ENCODE data around the gene TAS2R42.

The TAS2R42 gene

DNA sequence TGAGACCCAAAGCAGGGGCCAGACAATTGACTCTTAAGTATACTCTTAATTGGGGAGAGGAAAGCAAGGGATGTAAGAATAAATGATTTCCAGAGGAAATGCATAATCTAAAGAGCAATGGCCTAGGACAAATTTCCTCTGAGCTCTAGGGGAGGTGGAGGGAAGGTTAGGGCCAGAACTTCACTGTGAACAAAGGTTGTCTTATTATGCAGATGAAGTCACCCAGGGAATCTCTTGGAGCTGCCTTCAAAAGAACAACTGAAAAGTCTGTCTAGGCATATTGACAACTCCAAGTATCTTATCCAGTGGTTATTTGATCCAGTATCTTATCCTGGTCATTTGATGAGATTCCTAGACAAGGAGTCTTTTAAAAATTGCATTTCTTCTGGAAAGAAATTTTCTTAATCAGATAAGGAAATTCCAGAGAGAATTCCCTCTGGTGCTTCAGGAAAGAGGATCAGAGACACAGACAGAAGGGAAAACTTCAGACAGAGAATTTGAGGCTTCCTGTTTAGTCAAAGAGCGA, 32.3 kb downstream of the TAS2R42 start:
- Histone ChIP-seq H3K4me1 (no peaks in the 10 kb centered on the region), H3K36me3 (peaks cover 30 to 75% (median 56%) of the 10 kb centered on the region in 11 experiments), H3K27ac (no peak overlapping the region), H3K4me2 (no peak overlapping the region), H3K27me3 (no peaks in the 10 kb centered on the region), H3K9ac (no peak overlapping the region), H3K4me3 (no peak overlapping the region), H3K9me3 (replicated peaks in 1 of 11) (peaks cover 39 to 60% (median 52%) of the 10 kb centered on the region in 11 experiments), H4K20me1 (peaks cover 0 to 14% (median 4%) of the 10 kb centered on the region in 11 experiments; a peak in 6 of 22 replicates)
- TF ChIP-seq Cebpa-rat (IDR thresholded peaks at IDR 0.05): no peak

DNA sequence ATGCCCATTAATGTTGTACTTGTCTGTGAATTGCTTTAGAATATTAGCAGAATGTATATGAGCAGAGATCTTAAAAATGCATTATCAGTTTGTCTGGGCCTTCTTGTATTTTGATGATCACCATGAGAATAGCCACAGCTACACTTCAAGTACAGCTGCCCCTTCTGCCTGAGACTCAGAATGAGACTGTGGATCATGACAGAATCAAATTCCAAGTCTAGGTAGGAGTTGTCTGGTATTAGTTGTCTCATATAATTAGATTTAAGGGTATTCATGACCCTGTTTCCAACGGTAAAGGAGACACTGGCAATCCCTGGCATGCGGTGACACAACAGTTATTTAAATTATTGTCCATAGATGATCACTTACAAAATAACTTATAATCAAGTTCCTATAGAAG, 34.0 kb downstream of the TAS2R42 start:
- peaks cover 37 to 52% (median 47%) of the 10 kb centered on the region in 11 experiments for H3K9me3 ChIP-seq (replicated peaks in 1 of 11)
- H3K4me2 ChIP-seq: no peak overlapping the region
- no peak overlapping the region for H3K9ac ChIP-seq
- H4K20me1 ChIP-seq: peaks cover 0 to 6% (median 0%) of the 10 kb centered on the region in 11 experiments; a peak in 5 of 22 replicates
- no peak overlapping the region for H3K27ac ChIP-seq
- H3K36me3 ChIP-seq: peaks cover 28 to 62% (median 44%) of the 10 kb centered on the region in 11 experiments
- H3K27me3 ChIP-seq: no peaks in the 10 kb centered on the region
- H3K4me1 ChIP-seq: no peaks in the 10 kb centered on the region
- no peak overlapping the region for H3K4me3 ChIP-seq
- TF ChIP-seq Cebpa-rat (IDR thresholded peaks at IDR 0.05): no peak

DNA sequence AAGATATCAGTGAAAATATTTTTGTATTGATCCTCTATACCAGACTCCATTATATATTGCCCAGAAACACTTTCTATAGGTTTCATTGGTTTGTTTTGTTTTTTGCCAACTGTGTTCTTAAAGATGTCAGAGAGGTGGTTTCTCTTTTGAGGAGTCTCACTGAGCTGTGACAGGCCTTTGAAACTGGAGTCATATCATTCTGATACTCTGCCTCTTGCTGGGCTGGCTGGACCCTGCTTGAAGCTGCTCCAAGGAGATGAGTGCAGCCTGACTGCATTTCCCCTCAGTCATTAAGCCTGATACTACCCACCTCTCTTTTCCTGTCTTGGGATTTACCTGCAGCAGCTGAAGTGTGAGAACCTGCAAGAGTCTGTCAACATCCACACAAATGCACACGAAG, 35.9 kb downstream of the TAS2R42 start:
- TF ChIP-seq Cebpa-rat (IDR thresholded peaks at IDR 0.05): no peak
- Histone ChIP-seq H3K4me3 (no peak overlapping the region), H3K9me3 (replicated peaks in 1 of 11) (peaks cover 21 to 43% (median 34%) of the 10 kb centered on the region in 11 experiments), H3K4me1 (no peaks in the 10 kb centered on the region), H3K4me2 (no peak overlapping the region), H4K20me1 (peaks cover 0 to 12% (median 0%) of the 10 kb centered on the region in 11 experiments; a peak in 7 of 22 replicates), H3K27ac (no peak overlapping the region), H3K27me3 (no peaks in the 10 kb centered on the region), H3K36me3 (peaks cover 20 to 44% (median 32%) of the 10 kb centered on the region in 11 experiments), H3K9ac (no peak overlapping the region)

DNA sequence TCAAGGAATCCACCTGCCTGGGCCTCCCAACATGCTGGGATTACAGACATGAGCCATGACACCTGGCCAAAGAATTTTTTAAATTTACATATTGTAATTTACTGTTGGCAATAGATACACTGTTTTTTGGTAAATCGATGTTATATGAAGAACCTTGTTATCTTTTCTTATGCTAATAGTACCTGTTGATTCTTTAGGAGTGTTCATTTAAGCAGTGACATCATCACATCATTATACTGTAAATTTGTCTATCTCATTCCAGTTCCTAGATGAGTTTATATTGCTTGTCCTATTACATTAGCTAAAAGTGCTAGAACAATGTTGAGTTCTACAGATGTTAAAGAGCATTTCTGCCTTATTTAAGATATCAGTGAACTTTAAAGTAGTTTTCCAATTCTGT, 39.3 kb downstream of the TAS2R42 start:
- no peak overlapping the region for H3K4me3 ChIP-seq
- no peak overlapping the region for H3K9ac ChIP-seq
- H3K27me3 ChIP-seq: no peaks in the 10 kb centered on the region
- H3K4me1 ChIP-seq: no peaks in the 10 kb centered on the region
- H3K27ac ChIP-seq: no peak overlapping the region
- peaks cover 0 to 19% (median 3%) of the 10 kb centered on the region in 11 experiments; a peak in 5 of 22 replicates for H4K20me1 ChIP-seq
- TF ChIP-seq Cebpa-rat (IDR thresholded peaks at IDR 0.05): no peak
- no peak overlapping the region for H3K4me2 ChIP-seq
- peaks cover 26 to 39% (median 30%) of the 10 kb centered on the region in 11 experiments for H3K36me3 ChIP-seq
- H3K9me3 ChIP-seq (replicated peaks in 1 of 11): peaks cover 26 to 48% (median 41%) of the 10 kb centered on the region in 11 experiments

DNA sequence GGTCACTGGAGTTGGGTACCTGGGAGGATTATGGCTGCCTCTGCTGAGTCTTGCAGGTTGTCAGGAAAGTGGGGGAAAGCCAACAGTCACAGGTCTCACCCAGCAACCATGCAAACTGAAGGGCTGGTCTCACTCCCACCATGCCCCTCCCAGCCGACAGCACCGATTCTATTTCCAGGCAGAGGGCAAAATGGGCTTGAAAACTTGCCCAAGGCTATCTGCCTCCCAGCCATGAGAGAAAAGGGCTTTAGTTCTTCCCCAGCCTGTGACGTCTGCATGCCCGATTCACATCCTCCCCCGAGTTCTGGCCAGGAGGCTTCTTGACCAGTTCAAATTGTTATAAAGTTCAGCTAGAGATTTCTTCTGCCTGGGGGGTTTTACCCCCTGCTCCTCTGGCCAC, 42.4 kb downstream of the TAS2R42 start:
- no peaks in the 10 kb centered on the region for H3K4me1 ChIP-seq
- H3K36me3 ChIP-seq: peaks cover 24 to 47% (median 39%) of the 10 kb centered on the region in 11 experiments; a peak in 20 of 22 replicates
- H3K27ac ChIP-seq: no peak overlapping the region
- peaks cover 18 to 52% (median 38%) of the 10 kb centered on the region in 11 experiments for H3K9me3 ChIP-seq (replicated peaks in 1 of 11)
- H3K27me3 ChIP-seq: no peaks in the 10 kb centered on the region
- H3K4me3 ChIP-seq: no peak overlapping the region
- TF ChIP-seq Cebpa-rat (IDR thresholded peaks at IDR 0.05): no peak
- no peak overlapping the region for H3K4me2 ChIP-seq
- peaks cover 0 to 29% (median 4%) of the 10 kb centered on the region in 11 experiments; a peak in 6 of 22 replicates for H4K20me1 ChIP-seq
- no peak overlapping the region for H3K9ac ChIP-seq

DNA sequence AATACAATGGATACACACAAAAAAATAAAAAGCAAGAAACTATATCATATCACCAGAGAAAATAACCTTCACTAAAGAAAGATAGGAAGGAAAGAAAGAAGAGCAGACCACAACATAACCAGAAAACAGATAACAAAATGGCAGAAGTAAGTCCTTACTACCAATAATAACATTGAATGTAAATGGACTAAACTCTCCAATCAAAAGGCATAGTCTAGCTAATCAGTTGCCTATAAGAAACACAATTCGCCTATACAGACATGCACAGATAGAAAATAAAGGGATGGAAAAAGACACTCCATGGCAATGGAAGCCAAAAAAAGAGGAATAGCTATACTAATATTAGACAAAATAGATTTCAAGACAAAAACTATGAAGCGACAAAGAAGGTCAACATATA, 43.4 kb downstream of the TAS2R42 start:
- no peak for TF ChIP-seq Cebpa-rat (IDR thresholded peaks at IDR 0.05)
- H3K4me1 ChIP-seq: no peaks in the 10 kb centered on the region
- no peak overlapping the region for H3K4me3 ChIP-seq
- peaks cover 18 to 52% (median 38%) of the 10 kb centered on the region in 11 experiments for H3K9me3 ChIP-seq (replicated peaks in 1 of 11)
- no peak overlapping the region for H3K9ac ChIP-seq
- H3K27ac ChIP-seq: no peak overlapping the region
- H4K20me1 ChIP-seq: peaks cover 0 to 29% (median 8%) of the 10 kb centered on the region in 11 experiments; a peak in 6 of 22 replicates
- H3K4me2 ChIP-seq: no peak overlapping the region
- no peaks in the 10 kb centered on the region for H3K27me3 ChIP-seq
- H3K36me3 ChIP-seq: peaks cover 24 to 54% (median 39%) of the 10 kb centered on the region in 11 experiments; a peak in 20 of 22 replicates

DNA sequence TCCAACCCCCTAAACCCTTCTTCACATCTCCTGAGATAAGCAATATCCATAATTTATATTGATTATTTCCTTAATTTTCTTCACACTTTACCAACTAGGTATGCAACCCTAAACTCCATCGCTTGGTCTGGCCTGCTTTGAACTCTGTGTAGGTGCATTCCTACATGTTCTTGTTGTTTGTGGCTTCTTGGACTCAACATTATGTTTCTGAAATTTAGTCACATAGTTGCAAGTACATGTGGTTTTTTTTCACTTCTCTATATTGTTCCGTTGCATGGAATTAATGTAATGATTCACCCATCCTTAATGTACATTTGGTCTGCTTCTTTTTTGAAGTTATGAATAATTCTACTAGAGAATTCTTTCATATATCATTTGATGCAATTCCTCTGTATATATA, 50.7 kb downstream of the TAS2R42 start:
- H4K20me1 ChIP-seq: peaks cover 0 to 40% (median 7%) of the 10 kb centered on the region in 11 experiments; a peak in 9 of 22 replicates
- no peak for TF ChIP-seq Cebpa-rat (IDR thresholded peaks at IDR 0.05)
- H3K4me3 ChIP-seq: no peak overlapping the region
- H3K4me1 ChIP-seq: peaks cover 0 to 16% (median 0%) of the 10 kb centered on the region in 10 experiments; a peak in 3 of 20 replicates
- no peak overlapping the region for H3K27ac ChIP-seq
- H3K9ac ChIP-seq: no peak overlapping the region
- H3K36me3 ChIP-seq: peaks cover 0 to 17% (median 10%) of the 10 kb centered on the region in 11 experiments; a peak in 16 of 22 replicates
- H3K4me2 ChIP-seq: no peak overlapping the region
- no peaks in the 10 kb centered on the region for H3K27me3 ChIP-seq
- peaks cover 0 to 12% (median 0%) of the 10 kb centered on the region in 11 experiments; a peak in 1 of 22 replicates for H3K9me3 ChIP-seq (replicated peaks in 1 of 11)

All from BLaER1 treated with 17β-estradiol and CSF1 and Interleukin-3, amounts not matched to agents 10 nM and 100 nM (cell line).